Measurements from ENCODE around the gene ZNF423.

ZNF423 gene

GRCh38 chr16:49498264-49498663 is 357.6 kb downstream of the ZNF423 start:
- no peak for DNase-seq

DNA sequence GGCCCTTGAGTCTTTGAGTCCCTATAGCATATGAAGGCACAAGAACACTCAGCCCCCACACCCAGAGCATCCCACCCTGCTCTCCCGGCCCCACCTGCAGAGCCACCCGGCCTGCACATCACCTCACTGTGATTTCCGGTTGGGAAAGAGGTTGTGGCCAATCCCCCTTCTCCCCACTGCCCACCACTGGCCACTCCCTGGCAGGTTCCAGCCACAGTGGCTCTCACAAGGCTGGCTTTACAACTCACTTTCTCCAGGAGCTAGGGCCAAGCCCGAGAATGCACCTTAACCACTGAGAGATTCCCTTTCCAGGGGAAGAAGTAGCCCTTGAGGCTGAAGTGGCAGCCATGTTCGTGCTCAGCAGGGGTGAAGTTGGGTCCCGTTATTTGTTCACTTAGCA is 358.4 kb downstream of the ZNF423 start:
- DNase-seq, result no peak

GRCh38 chr16:49496656-49497055 is 359.3 kb downstream of the ZNF423 start:
- no peak for DNase-seq

DNA sequence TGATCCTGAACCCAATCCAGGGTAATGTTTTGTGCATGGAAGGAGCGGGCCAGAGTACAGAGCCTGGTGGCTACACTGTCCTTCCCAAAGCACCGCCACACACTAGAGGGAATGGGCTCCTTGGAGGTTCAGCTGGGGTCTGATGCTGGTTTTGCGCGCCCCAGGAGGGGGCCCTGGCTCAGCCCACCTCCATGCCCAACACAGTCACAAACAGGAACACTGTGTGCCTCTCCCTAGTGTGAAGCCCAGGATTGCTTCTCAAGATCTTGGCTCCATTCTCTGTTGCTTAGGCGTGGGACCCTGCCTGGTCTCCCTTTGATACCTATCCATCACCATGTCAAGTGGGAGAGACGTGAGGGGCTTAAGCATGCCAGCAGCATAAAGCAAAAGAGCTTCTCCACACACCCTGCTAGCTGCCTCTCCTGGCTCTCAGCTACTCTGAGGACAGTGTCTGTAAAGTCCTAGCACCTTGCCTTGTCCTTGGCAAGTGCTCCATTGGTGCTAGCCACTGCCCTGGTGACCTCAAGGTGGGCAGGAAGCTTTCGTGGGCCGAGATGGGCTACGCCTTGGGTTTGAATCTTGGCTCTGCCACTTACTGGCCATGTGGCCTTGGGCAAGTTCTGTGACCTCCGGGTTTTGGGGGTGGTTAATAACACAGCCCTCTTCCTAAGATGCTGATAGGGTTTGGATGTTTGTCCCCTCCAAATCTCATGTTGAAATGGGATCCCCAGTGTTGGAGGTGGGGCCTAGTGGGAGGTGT is 360.1 kb downstream of the ZNF423 start:
- DNase-seq, result no peak

GRCh38 chr16:49494891-49495566 is 360.9 kb downstream of the ZNF423 start:
- DNase-seq, result no peak

GRCh38 chr16:49494474-49494873 is 361.4 kb downstream of the ZNF423 start:
- no peak for DNase-seq

DNA sequence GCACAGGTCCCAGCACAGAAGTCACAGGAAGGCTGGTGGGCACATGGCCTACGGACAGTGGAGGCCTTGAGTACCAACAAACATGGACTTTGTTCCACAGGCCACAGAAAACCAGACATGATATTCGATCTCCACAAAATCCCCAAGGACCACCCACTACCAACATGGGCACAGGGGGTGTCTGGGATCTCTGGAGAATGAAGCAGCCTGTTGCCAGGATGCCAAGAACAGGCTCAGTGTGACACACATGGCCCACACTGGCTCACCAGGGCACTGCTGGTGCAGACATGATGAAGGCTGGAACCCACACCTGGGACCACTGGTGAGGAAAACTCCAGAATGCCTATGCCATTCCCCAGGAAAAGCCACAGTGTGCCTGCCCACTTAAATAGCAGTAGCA is 362.1 kb downstream of the ZNF423 start:
- no peak for DNase-seq

GRCh38 chr16:49492896-49493626 is 362.9 kb downstream of the ZNF423 start:
- DNase-seq, result no peak

- no peak for DNase-seq
Measured at GRCh38 chr16:49491771-49492761, 363.8 kb downstream of the ZNF423 start.

GRCh38 chr16:49491106-49491670 is 364.7 kb downstream of the ZNF423 start:
- DNase-seq, result no peak

DNA sequence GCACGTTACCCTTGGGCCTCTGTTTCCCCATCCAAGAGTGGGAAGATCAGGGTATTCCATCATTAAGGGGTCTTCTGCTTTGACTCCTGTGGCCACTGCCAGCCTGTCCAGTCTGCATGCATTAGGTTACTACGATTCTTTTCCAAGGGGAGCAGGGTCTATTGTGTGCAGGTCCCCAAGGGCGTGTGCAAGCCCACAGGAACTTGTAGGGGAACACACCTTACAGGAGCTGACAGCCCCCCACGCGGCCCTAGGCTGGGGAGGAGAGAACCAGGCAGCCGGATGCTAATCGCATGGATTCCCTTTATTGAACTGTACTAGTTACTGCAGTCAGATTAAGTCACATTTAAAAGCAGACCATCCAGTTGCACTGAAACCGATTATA is 365.6 kb downstream of the ZNF423 start:
- DNase-seq, result no peak

GRCh38 chr16:49489686-49490320 is 366.1 kb downstream of the ZNF423 start:
- no peak for DNase-seq

DNA sequence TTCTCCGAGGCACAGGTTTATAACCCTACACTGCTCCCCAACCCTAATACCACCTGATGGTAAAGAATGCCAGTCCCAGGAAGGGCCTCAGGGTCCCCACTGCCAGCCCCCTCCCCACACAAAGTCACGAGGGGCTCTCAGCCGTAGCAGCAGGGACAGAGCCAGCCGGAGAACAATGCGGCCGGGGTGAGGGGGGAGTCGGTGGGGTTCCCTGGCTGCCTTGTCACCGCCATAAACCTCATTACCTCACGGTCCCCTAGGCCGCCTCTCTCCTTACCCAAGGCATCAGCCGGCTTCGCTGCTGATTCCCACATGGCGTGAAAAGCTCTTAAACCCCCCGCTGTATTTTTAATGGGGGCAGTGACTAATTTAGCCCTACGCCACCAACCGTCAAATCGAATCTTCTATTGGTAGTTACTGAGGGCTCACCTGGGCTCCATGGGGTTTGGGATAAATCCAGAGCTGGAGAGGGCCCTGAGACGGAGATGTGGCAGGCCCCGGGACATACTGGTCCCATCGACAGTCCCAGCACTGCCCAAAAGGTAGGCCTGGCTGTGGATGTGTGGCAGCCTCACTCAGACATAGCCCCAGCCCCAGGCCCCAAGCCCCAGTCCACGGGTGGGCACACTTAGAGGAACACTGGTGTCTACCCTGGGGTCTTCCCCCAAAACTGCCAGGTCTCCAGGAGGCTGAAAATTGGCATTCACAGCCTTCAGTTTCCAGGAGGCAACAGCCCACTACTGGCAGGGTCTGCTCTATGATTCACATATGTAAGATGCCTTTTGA is 367.0 kb downstream of the ZNF423 start:
- DNase-seq, result no peak

DNA sequence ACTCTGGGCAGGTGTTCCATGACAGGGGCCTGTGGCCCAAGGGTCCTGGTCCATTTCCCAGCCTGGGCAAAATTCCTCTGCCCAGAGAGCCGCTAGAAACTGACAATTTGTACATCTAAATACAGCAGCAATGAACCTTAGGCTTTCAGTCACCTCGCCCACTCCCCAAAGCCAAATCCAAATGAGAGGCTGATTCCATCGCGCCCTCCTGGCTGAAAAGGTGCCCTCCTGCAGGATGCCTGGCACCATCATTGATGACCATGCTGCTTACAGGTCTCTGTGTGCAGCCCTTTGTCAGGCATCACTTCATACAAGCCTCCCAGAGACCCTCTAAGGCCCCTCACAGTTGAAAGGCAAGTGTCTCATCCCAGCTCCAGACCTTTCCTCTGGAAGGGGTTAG is 367.6 kb downstream of the ZNF423 start:
- no peak for DNase-seq

DNA sequence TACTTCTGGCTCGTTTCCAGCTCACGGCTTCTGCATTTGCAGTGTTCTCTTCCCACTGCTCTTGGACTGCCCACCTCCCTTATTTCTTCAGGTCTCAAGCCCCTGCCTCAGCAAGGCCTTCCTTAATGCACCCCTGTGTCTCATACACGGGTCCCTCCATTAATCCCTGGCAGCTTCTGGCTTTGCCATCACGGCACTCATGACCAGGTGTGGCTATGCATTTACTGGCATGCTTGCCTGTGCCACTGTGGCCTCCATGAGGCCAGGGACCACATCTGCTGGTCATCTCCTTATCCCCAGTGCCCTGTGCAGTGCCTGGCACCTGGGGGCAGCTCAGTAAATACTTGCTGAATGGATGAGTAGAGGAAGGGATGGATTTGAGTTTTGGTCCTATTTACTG is 368.2 kb downstream of the ZNF423 start:
- DNase-seq, result no peak

DNA sequence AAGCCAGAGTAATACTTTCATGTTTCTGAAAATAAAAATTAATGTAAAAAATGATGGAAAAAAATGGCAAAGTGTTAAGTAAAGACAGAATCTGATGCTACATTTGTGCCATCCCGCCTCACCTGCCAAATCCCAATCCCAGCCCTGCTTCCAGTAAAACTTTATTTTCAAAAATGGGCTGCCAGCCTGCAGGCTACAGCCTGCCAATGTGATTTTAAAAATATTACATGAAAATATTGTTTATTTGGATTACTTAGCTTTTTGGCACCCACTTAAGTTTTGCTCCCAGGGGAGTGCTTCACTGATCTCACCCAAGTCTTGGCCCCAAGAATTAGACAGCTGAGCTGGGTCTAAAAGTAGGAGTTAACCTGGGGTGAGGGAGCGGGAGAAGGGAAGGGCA is 369.5 kb downstream of the ZNF423 start:
- DNase-seq, result no peak

DNA sequence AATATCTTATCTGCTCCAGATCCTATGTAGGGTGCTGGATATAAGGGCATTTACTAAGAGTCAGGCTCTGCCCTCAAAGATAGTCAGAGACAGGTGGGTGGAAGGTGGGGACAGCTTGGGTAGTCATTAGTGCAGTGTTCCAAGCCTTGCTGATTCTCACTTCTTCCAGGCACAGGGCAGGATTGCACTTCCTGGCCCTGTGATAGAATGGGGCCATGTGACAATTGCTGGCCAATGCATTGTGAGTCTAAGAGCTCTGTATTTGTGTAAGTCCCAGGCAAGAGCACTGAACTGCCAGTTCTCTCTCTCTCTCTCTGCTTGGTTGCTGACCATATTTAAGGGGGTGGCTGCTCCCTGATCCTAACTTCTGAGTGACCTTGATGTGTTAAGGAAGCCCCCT is 370.2 kb downstream of the ZNF423 start:
- no peak for DNase-seq

DNA sequence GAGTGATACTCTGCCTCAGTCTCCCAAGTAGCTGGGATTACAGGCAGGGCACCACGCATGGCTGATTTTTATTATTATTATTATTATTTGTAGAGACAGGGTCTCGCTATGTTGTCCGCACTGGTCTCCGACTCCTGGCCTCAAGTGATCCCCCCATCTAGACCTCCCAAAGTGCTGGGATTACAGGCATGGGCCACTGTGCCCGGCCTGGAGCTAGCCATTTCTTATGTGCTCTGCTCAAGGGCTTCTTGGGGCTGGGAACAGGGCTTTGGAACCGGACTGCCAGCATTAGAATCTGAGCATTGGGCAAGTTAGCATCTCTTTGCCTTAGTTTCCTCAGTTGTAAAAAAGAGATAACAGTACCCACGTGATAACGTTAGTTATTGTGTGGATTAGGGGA is 371.0 kb downstream of the ZNF423 start:
- DNase-seq, result no peak

- DNase-seq, result no peak
Measured at GRCh38 chr16:49484451-49484849, 371.5 kb downstream of the ZNF423 start.

DNA sequence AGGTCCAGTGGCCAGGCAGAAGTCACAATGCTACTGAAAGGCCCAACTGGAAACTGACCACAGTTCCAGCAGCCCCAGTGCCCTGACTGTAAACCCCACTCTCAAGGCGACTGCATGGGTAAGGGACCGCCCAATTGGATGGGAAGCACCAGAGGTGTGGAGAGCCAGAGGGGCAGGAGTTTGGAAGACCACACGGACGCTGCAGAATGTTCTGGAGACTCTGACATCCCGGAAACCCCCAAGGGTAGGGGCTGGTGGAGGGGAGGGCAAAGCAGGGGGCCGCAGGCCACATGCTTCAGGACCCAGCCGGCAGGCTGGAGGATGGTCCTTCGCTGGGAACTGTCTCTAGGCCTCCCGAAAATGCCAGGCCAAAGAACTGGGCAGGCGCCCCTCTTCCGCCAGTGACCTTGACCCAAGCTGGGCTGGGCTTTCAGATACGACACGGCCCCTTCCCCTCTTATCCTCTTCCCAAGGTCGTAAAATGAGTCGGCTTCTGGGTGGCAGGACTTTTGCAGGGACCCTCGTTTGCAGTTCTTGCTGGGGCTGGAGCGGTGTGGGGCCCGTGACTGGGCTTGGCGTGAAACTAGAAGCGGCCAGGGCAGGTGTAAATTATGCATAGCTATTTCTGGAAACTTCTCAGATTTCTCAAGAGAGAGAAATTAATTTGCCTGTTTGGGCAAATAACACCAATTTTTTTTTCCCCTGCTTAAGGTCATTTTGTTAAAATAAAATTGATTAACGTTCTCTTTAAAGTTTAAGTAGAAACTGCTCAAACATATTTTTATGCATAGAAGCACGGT is 372.1 kb downstream of the ZNF423 start:
- no peak for DNase-seq

Measured in NCI-H187 treated with DMSO at 0.1 percent for 48 hours (cell line).